Measurements from ENCODE around the gene LZIC.
"Not testable (repeated sequence)": the region's sequence is repeated elsewhere in the genome, so short reads cannot be mapped to it uniquely, and the experiment has no call there.

LZIC gene
- total RNA-seq: 58.2 to 61.5 reads per million in 2 experiments

DNA sequence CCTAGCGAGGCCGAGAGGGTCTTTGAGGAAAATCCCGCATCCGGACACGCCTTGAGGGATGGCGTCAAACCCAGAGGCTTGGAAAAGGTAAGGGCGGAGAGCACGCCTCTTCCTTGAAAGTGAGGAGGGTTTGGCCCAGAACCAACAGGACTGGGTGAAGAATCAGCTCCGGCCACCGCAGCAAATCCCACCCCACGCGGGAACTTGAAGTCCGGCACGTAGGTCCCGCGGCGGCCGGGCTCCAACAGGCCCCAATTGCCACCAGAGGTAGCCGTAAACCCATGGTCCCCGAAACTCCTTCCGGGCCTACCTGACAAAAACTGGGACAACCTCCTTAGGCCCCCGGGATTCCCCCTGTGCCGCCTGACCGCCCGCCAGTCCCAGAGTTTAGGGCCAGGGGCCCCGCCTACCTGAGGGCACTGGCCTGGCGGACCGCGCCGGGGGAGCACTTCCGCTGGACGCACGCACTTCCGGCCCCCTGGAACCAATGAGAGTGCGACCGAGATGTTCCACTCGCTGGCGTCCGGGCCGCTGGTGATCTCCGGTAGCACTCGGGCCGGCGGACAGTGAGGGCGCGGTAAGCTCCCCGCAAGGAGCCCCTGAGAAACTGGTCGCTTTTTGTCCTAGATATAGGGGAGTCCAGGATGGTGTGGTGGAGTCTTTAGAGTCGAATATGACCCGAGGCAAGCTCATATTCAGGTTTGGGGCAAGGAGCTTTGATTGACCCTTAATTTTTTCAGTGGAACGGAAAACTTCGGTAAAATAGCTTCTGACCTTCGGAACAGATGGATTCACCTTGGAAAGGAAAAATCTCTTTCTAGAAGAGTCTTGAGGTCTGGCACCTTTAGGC is at the start of gene LZIC, which contains the start of gene NMNAT1:
Gene LZIC, minus strand, starts transcription at position 453 of the 850 bp plus-strand sequence. CDS start 6,772 bp downstream, outside the sequence.
Gene NMNAT1, plus strand, starts transcription at position 537 of the 850 bp plus-strand sequence. CDS start 28,599 bp downstream, outside the sequence.
- peak; percentile 70 for DNase-seq (ENCODE audit: low read depth)

DNA sequence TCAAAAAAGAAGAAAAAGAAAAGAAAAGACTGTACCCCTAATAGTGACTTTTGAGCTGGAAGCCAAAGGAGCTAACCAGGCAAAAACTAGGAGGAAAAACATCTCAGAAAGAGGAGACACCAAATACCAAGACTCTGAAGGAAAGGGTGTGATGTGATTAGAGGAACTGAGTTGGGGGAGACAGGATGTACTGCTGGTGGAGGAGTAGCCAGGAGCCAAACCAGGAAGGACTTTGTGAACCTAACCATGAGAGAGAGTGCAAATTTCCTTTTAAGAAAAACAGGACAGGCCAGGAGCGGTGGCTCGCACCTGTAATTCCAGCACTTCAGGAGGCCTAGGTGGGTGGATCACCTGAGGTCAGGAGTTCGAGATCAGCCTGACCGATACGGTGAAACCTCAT is 49.7 kb upstream of the LZIC start:
- no peak for DNase-seq (ENCODE audit: low read depth)

DNA sequence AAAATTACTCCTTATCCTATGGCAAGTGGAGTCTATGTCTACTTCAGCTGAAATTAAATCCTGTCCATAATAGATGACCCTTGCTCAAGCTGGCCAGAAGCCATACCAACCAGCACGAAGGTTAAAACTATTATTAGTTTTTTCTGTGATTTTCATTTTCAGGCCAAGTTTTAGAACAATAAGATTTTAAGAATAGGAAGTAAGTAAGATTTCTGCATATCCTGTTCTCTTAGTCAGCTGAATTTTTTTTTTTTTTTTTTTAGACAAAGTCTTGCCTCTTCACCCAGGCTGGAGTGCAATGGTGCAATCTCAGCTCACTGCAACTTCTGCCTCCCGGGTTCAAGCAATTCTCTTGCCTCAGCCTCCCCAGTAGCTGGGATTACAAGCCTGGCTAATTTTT is 47.8 kb upstream of the LZIC start:
- no peak for DNase-seq (ENCODE audit: low read depth)

DNA sequence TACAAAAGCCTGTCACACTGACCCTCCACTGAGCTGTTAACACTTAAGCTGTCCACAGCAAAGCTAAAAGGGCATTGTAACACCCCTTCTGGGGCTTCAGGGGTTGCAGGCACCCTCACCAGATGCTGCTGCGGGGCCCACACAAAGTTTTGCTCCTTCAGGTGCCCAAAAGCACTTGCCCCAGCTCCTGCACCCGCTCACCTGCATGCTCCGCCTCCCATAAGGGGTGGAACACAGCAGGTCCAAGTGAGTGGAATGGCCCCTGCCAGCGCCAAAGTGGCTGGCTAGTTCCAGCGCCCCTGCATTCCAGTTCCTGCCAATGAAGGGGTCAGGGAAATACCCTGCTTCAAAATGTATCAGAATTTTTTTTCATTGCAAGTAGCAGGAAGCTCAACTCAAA is 46.6 kb upstream of the LZIC start:
- no peak for DNase-seq (ENCODE audit: low read depth)

DNA sequence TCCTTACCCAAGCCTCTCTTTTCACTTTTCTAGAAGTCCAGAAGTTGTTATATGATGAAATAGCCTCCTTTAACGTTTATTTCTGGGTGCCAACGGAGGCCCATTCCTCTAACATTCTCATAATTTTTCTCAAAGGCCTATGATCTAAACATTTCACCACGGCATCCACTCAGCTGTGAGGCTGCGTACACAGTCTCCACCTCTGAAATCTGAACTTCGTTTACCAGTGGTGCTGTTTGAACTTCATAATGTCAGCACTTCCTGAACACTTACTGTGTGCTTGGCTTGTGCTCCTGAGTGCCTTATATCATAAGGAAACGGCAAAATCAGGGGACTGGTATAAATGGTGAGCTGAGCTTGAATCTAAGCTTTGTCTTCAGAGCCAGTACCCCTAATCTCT is 41.8 kb upstream of the LZIC start:
- DNase-seq (ENCODE audit: low read depth): no peak

DNA sequence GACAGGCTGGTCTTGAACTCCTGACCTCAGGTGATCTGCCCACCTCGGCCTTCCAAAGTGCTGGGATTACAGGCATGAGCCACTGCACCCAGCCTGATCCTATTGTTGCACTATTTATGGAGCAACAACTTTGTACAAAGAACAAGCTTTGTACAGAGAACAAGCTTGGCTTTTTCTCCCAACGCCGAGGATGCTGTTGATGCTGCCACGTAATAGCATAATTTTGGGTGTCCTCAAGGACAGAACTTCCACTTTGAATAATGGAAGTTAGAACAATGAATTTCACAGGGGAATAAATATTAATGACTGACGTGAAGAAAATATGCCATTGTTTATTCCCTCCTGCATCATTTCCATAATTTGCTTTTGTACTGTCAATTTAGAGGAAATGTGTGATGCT is 41.1 kb upstream of the LZIC start:
- no peak for DNase-seq (ENCODE audit: low read depth)

DNA sequence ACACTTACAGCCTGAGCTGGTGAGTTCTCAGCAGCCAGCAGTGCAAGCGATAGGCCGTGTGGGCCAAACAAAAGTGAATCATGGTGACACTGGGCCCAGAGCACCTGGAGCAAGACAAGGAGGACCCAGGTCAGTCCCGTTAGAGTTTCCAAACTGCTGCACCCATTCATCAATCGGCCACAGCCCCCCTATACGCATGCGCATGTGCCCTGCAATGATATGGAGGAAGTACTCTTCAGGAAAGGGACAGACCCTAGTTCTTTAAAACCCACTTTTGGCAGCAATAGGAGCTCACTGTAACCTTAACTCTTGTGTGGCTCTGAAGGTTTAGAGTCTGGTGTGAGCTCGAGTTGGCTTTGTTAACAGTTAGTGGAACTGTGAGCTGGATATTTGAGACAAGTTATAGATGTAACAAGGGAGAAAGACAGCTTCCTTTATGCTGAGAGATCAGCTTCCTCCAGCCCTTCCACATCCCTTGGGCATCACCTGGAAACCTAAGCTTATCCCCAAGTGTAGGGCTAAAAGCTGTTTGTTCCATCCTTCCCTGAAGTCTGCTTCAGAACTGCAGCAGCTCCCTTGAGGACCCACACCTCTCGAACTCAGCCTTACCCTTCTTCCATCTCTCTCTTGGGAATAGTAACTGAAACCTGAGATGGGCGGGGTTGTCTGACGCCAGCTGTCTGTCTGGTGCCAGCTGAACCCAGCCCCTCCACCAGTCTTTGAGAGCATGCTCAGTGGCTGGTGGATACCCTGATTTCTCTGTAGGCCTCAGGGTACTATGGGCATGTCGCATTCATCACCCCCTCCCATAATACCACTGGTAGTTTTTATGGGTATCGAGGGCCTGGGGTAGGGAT is 17.7 kb upstream of the LZIC start:
- DNase-seq (ENCODE audit: low read depth): no peak

DNA sequence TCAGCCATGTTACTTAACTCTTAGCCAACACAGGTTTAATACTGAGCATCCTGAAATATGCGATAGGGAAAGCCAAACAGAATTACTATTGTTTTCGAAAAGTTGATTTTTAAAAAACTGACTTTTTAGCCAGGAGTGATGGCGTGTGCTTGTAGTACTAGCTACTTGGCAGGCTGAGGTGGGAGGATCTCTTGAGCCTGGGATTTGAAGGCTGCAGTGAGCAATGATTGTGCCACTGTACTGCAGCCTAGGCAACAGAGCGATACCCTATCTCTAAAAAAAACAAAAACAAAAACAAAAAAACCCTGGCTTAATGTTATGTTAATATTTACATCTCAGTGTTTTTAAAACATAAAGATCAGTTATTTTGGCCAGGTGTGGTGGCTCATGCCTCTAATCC is 16.8 kb upstream of the LZIC start:
- no peak for DNase-seq (ENCODE audit: low read depth)

DNA sequence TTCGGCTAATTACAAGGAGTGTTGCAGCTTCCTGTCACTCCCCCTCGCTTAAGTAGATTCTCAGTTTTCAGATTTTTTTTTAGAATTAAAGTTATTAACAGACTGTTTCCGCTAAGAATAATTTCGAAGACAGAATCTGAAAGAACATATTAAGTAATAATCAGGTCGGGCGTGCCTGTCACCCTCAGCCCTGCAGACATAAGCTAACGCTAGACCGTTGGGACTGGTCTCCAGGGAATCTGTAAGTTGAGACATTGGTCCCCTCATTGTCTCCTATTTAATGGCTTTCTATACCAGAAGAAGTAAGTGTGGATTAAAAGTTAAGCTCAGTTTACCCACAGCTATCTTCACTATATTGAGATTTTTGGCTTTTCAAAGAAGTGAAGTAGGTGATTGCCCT is 14.5 kb upstream of the LZIC start:
- DNase-seq (ENCODE audit: low read depth): no peak

DNA sequence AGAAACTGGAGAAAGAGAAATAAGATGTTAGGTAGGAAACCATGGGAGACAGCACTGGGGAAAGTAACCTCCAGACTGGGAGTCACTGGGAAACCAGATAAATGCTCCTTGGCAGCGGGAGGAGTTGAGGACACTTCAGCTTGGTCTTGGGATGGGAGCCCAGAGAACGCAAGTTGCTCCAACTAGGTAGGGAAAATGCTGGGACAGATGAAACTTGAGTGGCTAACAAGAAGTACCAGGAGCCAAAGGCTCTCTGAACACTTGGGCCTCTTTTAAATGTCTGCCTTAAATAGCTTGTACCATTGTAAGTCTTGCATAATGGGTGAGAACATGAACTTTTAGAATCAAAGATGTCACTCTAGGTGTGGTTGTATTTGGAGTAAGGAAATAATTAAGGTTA is 3.1 kb upstream of the LZIC start:
- DNase-seq (ENCODE audit: low read depth): no peak

DNA sequence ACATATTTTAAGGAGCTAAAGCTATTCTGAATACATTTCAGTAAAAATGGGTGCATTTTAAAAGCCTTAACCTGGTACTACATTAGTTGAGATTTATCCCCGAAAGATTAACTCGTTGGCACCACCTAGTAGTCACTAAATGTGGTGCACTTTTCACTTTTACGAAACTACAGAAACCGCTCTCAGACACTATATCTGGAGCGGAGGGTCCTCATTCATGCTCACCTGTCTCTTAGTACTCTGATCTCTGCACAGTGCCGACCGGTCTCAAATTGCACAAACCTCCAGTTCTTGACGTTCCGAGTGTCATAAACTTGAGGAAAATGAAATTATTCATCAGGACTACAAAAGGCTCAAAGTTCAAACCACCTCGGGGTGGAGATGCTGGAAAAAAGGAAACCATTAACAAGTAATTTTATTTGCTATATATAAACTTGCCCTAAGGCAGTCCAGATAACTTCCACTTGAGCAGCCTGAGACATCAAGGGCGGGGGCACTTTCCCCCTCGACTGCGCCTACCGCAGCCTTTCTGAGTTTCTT is 722 bp downstream of the LZIC start:
- no peak for DNase-seq (ENCODE audit: low read depth)

DNA sequence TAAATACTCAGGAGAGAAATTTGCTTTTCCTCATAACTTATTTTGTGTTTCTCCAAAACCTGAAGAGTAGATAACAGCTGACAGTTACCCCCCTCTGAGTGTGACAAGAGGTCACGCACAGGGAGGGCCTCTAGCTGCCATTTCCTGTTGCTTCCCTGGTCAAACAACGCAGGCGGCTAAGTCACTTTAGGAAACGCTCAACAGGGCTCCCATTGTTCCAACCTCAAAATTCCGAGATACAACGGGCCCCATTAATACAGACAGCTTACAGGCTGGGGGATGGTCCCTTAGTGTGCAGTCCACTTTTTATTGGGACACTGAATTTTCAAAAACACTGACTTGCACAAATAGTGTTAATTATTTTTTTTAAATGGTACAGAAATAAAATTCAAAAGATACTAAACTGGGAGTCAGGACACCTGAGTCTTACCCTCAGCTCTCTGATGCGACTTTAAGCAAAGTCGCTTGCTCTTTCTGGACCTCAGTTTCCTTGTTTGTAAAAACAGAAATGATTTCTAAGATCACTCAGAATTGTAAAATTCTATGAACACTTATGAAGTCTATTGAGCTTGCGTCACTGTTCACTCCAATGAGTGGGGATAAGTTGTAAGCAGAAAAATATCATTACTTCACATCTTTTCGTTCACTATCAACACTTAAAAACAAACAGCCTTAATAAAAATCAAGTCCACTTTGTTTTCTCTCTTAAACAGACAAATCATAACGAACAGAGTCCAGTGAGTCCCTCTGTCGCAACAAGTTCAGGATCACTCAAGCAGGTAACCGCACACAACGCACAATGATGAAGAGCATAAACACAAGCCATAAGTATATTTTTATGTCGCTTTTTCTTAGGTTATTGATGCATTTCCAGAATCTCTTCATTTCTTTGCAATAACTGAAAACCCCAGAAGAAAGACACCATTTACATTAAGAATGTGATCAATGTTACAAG is 13.5 kb downstream of the LZIC start:
- DNase-seq (ENCODE audit: low read depth): no peak

DNA sequence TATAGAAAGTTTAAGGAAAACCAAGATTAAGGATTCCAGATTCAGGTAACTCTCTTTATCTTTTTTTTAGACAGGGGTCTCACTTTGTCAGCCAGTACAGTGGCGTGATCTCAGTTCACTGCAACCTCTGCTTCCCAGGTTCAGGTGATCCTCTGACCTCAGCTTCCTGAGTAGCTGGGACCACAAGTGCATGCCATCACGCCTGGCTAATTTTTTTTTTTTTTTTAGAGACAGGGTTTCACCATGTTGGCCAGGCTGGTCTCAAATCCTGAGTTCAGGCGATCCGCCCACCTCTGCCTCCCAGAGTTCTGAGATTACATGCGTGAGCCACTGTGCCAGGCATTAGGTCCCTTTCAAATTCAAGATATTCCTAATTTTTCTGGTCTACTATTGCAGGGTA is 15.9 kb downstream of the LZIC start:
- no peak for DNase-seq (ENCODE audit: low read depth)

DNA sequence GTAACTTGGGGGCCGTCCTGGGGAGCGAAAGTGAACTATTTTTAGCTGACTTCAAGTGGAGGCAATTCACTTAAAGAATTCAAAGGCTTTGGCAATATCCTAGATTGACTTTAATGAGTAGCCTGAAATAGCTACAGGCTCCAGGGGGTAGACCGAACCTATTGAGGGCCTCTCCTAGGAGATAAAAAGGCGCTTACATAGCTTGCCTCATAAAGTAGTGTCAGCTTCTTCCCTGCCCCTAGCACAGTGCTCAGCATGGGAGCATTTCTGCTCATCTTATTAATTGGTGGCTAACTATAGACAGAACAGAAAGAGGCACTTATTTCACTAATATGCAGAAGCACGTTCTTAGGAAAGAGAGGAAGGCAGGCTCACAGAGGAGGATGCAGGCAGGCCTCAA is 20.8 kb downstream of the LZIC start:
- DNase-seq (ENCODE audit: low read depth): no peak

DNA sequence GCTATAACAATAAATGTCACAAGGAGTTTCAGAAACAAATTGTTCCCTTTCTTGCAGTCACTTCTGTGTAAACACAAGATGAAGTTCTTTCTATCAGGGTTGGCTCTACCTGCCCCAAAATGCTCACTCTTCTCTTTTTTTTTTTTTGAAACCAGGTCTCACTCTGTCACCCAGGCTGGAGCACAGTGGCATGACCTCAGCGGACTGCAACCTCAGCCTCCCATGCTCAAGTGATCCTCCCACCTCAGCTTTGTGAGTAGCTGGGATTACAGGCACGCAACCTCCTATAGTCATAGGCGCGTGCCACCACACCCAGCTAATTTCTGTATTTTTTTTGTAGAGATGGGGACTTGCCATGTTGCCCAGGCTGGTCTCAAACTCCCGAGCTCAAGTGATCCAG is 22.6 kb downstream of the LZIC start:
- no peak for DNase-seq (ENCODE audit: low read depth)

DNA sequence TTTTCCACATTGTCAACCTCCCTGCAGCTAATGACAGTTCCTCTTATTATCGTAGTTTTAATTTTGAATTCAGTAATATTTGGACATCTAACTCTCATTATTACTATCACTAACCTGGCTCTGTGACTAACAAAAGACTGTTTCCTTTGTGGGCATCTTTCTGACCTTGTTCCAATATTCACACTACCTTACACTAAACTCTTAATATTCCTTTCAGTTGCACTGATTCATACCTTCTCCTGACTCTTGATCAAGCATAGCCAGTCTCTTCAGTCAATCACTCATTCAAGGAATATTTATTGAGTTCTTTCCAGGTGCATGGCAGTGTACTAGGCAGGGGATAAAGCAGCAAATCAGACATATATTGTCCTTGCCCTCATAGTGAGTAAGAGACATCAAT is 25.3 kb downstream of the LZIC start:
- no peak for DNase-seq (ENCODE audit: low read depth)

DNA sequence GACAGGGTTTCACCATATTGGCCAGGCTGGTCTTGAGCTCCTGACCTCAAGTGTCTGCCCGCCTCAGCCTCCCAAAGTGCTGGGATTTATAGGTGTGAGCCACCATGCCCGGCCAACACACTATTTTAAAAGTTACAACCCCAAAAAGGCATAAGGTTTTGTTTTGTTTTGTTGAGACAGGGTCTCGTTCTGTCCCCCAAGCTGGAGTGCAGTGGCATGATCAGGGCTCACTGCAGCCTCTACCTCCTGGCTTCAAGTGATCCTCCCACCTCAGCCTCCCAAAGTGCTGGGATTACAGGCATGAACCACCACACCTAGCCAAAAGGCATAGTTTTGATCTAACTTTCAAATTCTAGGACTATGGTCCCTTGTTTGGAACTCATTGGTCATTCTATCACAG is 25.7 kb downstream of the LZIC start:
- not testable (repeated sequence) for DNase-seq (ENCODE audit: low read depth)

DNA sequence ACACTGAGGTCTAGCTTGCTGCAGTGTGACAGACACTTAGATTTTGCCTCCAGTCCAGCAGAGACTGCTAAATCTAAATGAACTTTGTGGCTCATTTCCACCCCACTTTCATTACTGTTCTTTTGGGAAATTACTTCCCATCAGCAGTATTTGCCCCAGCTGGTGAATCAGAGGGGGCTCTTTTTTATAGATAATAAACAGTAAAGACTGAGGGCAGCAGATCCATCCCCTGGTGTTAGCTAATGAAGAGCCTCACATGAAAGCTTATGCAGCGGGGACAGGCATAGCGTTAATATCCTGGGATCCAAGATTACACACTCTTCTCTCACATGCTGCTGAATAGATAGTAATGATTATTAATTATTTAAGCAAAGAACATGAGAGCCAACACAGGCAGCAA is 26.7 kb downstream of the LZIC start:
- DNase-seq (ENCODE audit: low read depth): no peak

DNA sequence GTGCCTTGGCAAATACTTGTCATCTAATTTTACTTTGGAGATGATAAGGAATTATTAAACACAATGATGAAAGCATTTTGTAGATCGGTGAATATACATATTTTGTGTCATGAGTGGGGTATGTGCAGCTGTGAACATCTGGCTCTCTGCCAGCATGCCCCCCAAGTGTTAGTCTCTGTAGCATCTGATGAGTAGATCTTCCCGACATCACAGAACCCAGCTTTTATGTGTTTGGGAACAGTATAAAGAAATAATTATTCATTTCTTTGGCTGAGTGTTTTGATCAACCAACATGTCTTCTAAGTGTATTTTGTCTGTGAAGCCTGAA is 28.6 kb downstream of the LZIC start:
- no peak for DNase-seq (ENCODE audit: low read depth)

DNA sequence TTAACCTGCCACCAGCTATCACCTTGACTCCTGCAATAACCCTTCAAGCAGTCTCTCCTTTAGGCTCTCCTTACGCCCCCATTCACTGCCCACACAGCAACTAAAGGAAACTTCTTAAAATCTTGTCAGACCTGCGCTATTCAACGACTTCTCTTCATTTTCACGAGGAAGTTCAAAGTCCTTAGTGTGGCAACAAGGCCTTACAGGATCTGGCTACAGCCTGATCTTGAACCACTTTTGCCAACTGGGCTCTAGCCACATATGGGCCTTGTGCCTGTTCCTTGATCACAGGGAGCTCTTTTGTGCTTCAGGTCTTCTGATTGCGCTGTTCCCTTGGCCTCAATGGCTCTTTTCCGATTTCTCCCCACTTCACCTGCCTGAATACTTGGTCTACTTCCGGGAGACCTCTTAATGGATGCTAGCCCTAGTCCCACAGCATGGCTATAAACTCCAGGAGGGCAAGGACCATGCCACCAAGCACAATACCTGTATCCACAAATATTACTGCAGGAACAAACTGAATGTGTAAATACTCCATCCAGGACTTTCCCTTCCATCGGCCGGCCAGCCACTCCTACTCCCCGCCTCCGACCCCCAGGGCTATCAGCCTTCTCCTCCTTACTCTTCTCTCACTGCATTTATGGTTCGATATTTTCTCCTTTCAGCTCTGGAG is 30.8 kb downstream of the LZIC start:
- DNase-seq (ENCODE audit: low read depth): no peak
